CD4-positive, alpha-beta T cell (primary cell): ENCODE measurements around the gene CDH13. TPM values are rescaled to one million over a fixed set of nuclear protein-coding genes. Genes with fewer than 3 reads are reported as not detected.

ENCODE experiments used
- ATAC-seq: fragments of 200-7000 bp; cut with Tn5 transposase; one replicate; pipeline ENCODE4 v1.10.0; 2022; ENCODE audit warnings: mild to moderate bottlenecking; ENCODE audit not compliant: poor library complexity
- CTCF ChIA-PET: fragments of 350-600 bp; sonication (Branson Sonifier 250); formaldehyde crosslinking; loops from one replicate; lab custom pipeline; 2021; ENCODE audit warnings: antibody characterized with exemption, inconsistent platforms; lab: Charles Lee
- POLR2A ChIA-PET: fragments of 350-600 bp; sonication (Branson Sonifier 250); formaldehyde crosslinking; loops from one replicate; lab custom pipeline; 2021; ENCODE audit warnings: antibody characterized with exemption, inconsistent platforms; lab: Charles Lee
- DNase-seq, 14 experiments: peaks; one replicate each; pipeline ENCODE4 v3.0.0-alpha.2; 2013 to 2020; ENCODE audit warnings: mixed read lengths in 2 of 14
- H3K27ac ChIP-seq, 2 donors: one replicate each; pipeline versions ENCODE4 v1.5.1 to v1.7.0; 2013; ENCODE audit warnings: low read length in 2 of 2, low read depth in 1 of 2, mild to moderate bottlenecking in 1 of 2
- H3K27me3 ChIP-seq, 2 experiments: 1 replicate in 1 of 2; 2 replicates in 1 of 2; pipeline versions ENCODE4 v1.6.1 to v1.7.0; 2013; ENCODE audit warnings: low read length in 2 of 2, control low read depth in 1 of 2, mild to moderate bottlenecking in 1 of 2, moderate library complexity in 1 of 2; ENCODE audit not compliant: insufficient read depth in 2 of 2, control insufficient read depth in 1 of 2
- H3K36me3 ChIP-seq: one replicate; pipeline ENCODE4 v1.6.1; 2013; ENCODE audit warnings: low read length, control low read depth; ENCODE audit not compliant: insufficient read depth
- H3K4me1 ChIP-seq: one replicate; pipeline ENCODE4 v1.6.1; 2013; ENCODE audit warnings: low read length, control low read depth; ENCODE audit not compliant: insufficient read depth
- H3K4me3 ChIP-seq: one replicate; pipeline ENCODE4 v1.5.1; 2013; ENCODE audit warnings: mild to moderate bottlenecking, low read length, moderate library complexity
- H3K9me3 ChIP-seq, 2 experiments: 1 replicate in 1 of 2; 2 replicates in 1 of 2; pipeline versions ENCODE4 v1.6.1 to v1.7.0; 2013; ENCODE audit warnings: low read length in 2 of 2, mild to moderate bottlenecking in 2 of 2, control low read depth in 1 of 2, moderate library complexity in 1 of 2; ENCODE audit not compliant: control insufficient read depth in 1 of 2, insufficient read depth in 1 of 2
- H3K27ac Mint-ChIP-seq: one replicate; pipeline ENCODE4 v1.8.0; 2020; ENCODE audit warnings: mixed read lengths
- H3K27me3 Mint-ChIP-seq: one replicate; pipeline ENCODE4 v1.8.0; 2021; ENCODE audit warnings: mixed read lengths
- H3K36me3 Mint-ChIP-seq: one replicate; pipeline ENCODE4 v1.8.0; 2021; ENCODE audit warnings: low read depth, mixed read lengths
- H3K4me1 Mint-ChIP-seq: one replicate; pipeline ENCODE4 v1.8.0; 2021; ENCODE audit warnings: low read depth, mixed read lengths
- H3K4me3 Mint-ChIP-seq: one replicate; pipeline ENCODE4 v1.8.0; 2020; ENCODE audit warnings: mild to moderate bottlenecking, mixed read lengths
- H3K9me3 Mint-ChIP-seq: one replicate; pipeline ENCODE4 v1.8.0; 2020; ENCODE audit warnings: mixed read lengths
- CTCF ChIP-seq: fragments of 200-600 bp; IDR thresholded peaks from one replicate; pipeline ENCODE4 v1.8.0; 2022; ENCODE audit warnings: antibody characterized with exemption, mild to moderate bottlenecking
- intact Hi-C, 2 experiments: fragments of 100-400 bp; cut with DNase I in 1 of 2; cut with micrococcal nuclease in 1 of 2; formaldehyde crosslinking; loops; one replicate each; pipeline versions ENCODE4 v1.15.1 to v1.9.0; 2023 to 2025; cut with DNase I, micrococcal nuclease
- total RNA-seq, 174 experiments: library from RNA in 2 of 174; stranded (reverse) in 2 of 174; gene quantifications; one replicate each; pipeline ENCODE4 v1.2.3 and lab custom pipeline; 2021 to 2026

Gene CDH13
- total RNA-seq, 2 experiments from 2014 or later, result not detected

DNA sequence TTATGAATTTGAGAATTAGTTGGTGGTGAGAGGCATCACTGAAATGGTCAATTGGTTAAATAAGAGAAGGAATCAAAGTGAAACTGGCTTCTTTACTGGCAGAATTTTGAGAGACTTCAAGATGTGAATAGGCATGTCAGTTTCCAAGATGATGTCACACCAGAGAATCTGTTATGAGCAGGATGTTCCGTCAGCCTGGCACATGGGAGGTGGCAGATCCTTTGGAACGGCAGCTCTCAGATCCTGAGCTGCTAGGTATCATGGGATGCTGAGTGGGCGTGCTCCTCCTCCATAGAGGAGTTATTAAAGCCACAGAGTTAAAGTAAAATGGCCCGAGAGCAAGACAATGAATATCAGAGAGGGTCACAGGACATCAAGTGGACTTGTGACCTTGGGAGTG lies 736.8 kb downstream of the CDH13 start:
- no peak overlapping the region for H3K27ac Mint-ChIP-seq
- no peak overlapping the region for H3K27ac ChIP-seq
- POLR2A ChIA-PET, result no interaction called here
- no peak for DNase-seq
- ATAC-seq, result no peak
- no peaks in the 10 kb centered on the region for H3K4me1 Mint-ChIP-seq
- CTCF ChIA-PET, result no interaction called here
- H3K27me3 Mint-ChIP-seq, result peaks cover 6% of the 10 kb centered on the region
- H3K36me3 ChIP-seq, result no peaks in the 10 kb centered on the region
- H3K4me1 ChIP-seq, result no peaks in the 10 kb centered on the region
- H3K4me3 ChIP-seq, result no peak overlapping the region
- no peaks in the 10 kb centered on the region for H3K27me3 ChIP-seq
- intact Hi-C loops, result no loop called here
- H3K36me3 Mint-ChIP-seq, result no peaks in the 10 kb centered on the region
- H3K9me3 ChIP-seq, result no peaks in the 10 kb centered on the region
- no peaks in the 10 kb centered on the region for H3K9me3 Mint-ChIP-seq
- TF ChIP-seq CTCF, result no peak
- H3K4me3 Mint-ChIP-seq, result no peak overlapping the region

DNA sequence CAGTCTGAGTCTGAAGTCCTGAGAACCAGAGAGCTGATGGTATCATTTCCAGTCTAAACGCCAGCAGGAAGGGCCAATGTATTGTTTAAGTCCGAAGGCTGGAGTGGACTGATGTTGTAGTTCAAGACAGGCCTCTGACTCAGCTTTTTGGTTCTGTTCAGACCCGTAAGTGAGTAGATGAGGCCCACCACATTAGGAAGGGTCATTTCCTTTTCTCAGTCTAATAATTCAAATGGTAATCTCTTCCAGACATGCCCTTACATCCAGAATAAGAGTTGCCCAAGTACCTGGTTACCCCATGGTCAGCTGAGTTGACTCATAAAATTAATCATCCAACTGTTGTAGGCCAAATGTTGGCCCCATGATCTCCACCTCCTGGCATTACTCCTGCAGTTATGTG lies 738.4 kb downstream of the CDH13 start:
- POLR2A ChIA-PET, result no interaction called here

GRCh38 chr16:83366228-83366627 lies 739.5 kb downstream of the CDH13 start:
- CTCF ChIA-PET, result no interaction called here
- no peaks in the 10 kb centered on the region for H3K27me3 ChIP-seq
- H3K27ac ChIP-seq, result no peak overlapping the region
- no peak overlapping the region for H3K27ac Mint-ChIP-seq
- intact Hi-C loops, result no loop called here
- ATAC-seq, result no peak
- no peaks in the 10 kb centered on the region for H3K36me3 Mint-ChIP-seq
- H3K9me3 Mint-ChIP-seq, result no peaks in the 10 kb centered on the region
- no peak for DNase-seq
- POLR2A ChIA-PET, result no interaction called here
- H3K9me3 ChIP-seq, result peaks cover 0 to 3% of the 10 kb centered on the region in 2 experiments
- no peak for TF ChIP-seq CTCF
- H3K4me1 ChIP-seq, result no peaks in the 10 kb centered on the region
- peaks cover 6% of the 10 kb centered on the region for H3K27me3 Mint-ChIP-seq
- H3K36me3 ChIP-seq, result no peaks in the 10 kb centered on the region
- no peaks in the 10 kb centered on the region for H3K4me1 Mint-ChIP-seq
- H3K4me3 Mint-ChIP-seq, result no peak overlapping the region
- no peak overlapping the region for H3K4me3 ChIP-seq

More for the DNA sequence above, 738.4 kb downstream of the CDH13 start:
- intact Hi-C loops, result no loop called here
- no peak overlapping the region for H3K4me3 ChIP-seq
- ATAC-seq (no peak), DNase-seq (no peak)
- CTCF ChIA-PET, result no interaction called here
- H3K4me3 Mint-ChIP-seq, result no peak overlapping the region
- H3K36me3 ChIP-seq, result no peaks in the 10 kb centered on the region
- no peaks in the 10 kb centered on the region for H3K27me3 ChIP-seq
- H3K4me1 ChIP-seq, result no peaks in the 10 kb centered on the region
- H3K9me3 ChIP-seq, result peaks cover 0 to 3% of the 10 kb centered on the region in 2 experiments
- no peaks in the 10 kb centered on the region for H3K9me3 Mint-ChIP-seq
- no peaks in the 10 kb centered on the region for H3K36me3 Mint-ChIP-seq
- TF ChIP-seq CTCF, result no peak
- peaks cover 6% of the 10 kb centered on the region for H3K27me3 Mint-ChIP-seq
- no peak overlapping the region for H3K27ac ChIP-seq
- no peaks in the 10 kb centered on the region for H3K4me1 Mint-ChIP-seq
- no peak overlapping the region for H3K27ac Mint-ChIP-seq
